T-cell (primary cell): ENCODE measurements around the gene MEIS1. TPM values are rescaled to one million over a fixed set of nuclear protein-coding genes. Genes with fewer than 3 reads are reported as not detected.

Source experiments
- ATAC-seq, 4 experiments: fragments of 200-7000 bp in 3 of 4; fragments of 150-1000 bp in 1 of 4; cut with Tn5 transposase; replicated peaks in 1 of 4; 1 replicate in 3 of 4; 2 replicates in 1 of 4; pipeline ENCODE4 v1.10.0; 2021; ENCODE audit warnings: moderate library complexity in 3 of 4, mild to moderate bottlenecking in 2 of 4, moderate number of reproducible peaks in 1 of 4
- CTCF ChIA-PET, 2 donors: fragments of 300-600 bp; sonication (Branson Sonifier 250); formaldehyde crosslinking; loops; one replicate each; lab custom pipeline; 2022; ENCODE audit warnings: antibody characterized with exemption in 2 of 2; lab: Charles Lee
- POLR2A ChIA-PET, 2 donors: fragments of 300-600 bp; sonication (Branson Sonifier 250); formaldehyde crosslinking; loops; one replicate each; lab custom pipeline; 2022; ENCODE audit warnings: antibody characterized with exemption in 2 of 2; lab: Charles Lee
- DNase-seq, 35 experiments: peaks; one replicate each; pipeline versions ENCODE4 v3.0.0 to v3.0.0-alpha.2; 2013 to 2023
- H3K27ac ChIP-seq: one replicate; pipeline ENCODE4 v1.5.1; 2013; ENCODE audit warnings: low read length
- H3K27me3 ChIP-seq, 2 experiments: replicated peaks in 1 of 2; 1 replicate in 1 of 2; 2 replicates in 1 of 2; pipeline versions ENCODE4 v1.6.1 to v1.7.0; 2013; ENCODE audit warnings: low read length in 1 of 2, mixed read lengths in 1 of 2; ENCODE audit not compliant: control insufficient read depth in 2 of 2, insufficient read depth in 2 of 2; ENCODE audit errors: extremely low read depth in 1 of 2
- H3K36me3 ChIP-seq, 2 donors: 1 replicate in 1 of 2; 2 replicates in 1 of 2; pipeline versions ENCODE4 v1.6.1 to v1.7.0; 2013; ENCODE audit warnings: low read length in 1 of 2; ENCODE audit not compliant: control insufficient read depth in 2 of 2, insufficient read depth in 1 of 2; ENCODE audit errors: extremely low read depth in 1 of 2
- H3K4me1 ChIP-seq, 2 experiments: 1 replicate in 1 of 2; 2 replicates in 1 of 2; pipeline versions ENCODE4 v1.6.1 to v1.7.0; 2013; ENCODE audit warnings: low read length in 2 of 2, mixed read lengths in 1 of 2; ENCODE audit not compliant: insufficient read depth in 2 of 2, control insufficient read depth in 1 of 2; ENCODE audit errors: extremely low read depth in 1 of 2
- H3K4me3 ChIP-seq, 2 donors: 1 replicate in 1 of 2; 2 replicates in 1 of 2; pipeline versions ENCODE4 v1.5.1 to v1.7.0; 2013; ENCODE audit warnings: mild to moderate bottlenecking in 2 of 2, low read length in 1 of 2, moderate library complexity in 1 of 2; ENCODE audit not compliant: control insufficient read depth in 1 of 2; ENCODE audit errors: extremely low read depth in 1 of 2
- H3K9me3 ChIP-seq: 2 replicates; pipeline ENCODE4 v1.7.0; 2013
- H3K27ac Mint-ChIP-seq, 2 donors: one replicate each; pipeline ENCODE4 v1.8.0; 2020 to 2021; ENCODE audit warnings: mild to moderate bottlenecking in 2 of 2, mixed read lengths in 2 of 2
- H3K27me3 Mint-ChIP-seq, 2 donors: one replicate each; pipeline ENCODE4 v1.8.0; 2021 to 2022; ENCODE audit warnings: mixed read lengths in 2 of 2
- H3K36me3 Mint-ChIP-seq: one replicate; pipeline ENCODE4 v1.8.0; 2021; ENCODE audit warnings: mixed read lengths
- H3K4me1 Mint-ChIP-seq, 3 donors: one replicate each; pipeline ENCODE4 v1.8.0; 2020 to 2022; ENCODE audit warnings: mixed read lengths in 3 of 3, mild to moderate bottlenecking in 1 of 3
- H3K4me3 Mint-ChIP-seq, 3 donors: one replicate each; pipeline ENCODE4 v1.8.0; 2020 to 2022; ENCODE audit warnings: mild to moderate bottlenecking in 3 of 3, mixed read lengths in 3 of 3, moderate library complexity in 3 of 3
- H3K9me3 Mint-ChIP-seq, 3 donors: one replicate each; pipeline ENCODE4 v1.8.0; 2020 to 2022; ENCODE audit warnings: mixed read lengths in 3 of 3
- WGBS: methylation state at CpG from one replicate; pipeline ENCODE4 v1.1.5; 2013; ENCODE audit warnings: missing lambda C conversion rate; ENCODE audit not compliant: insufficient coverage; 5-methylcytosine and 5-hydroxymethylcytosine counted together
- total RNA-seq, 35 experiments: library from RNA in 6 of 35; stranded (reverse) in 6 of 35; fragments of 120-200 nt in 1 of 35; gene quantifications; one replicate each; pipeline versions ENCODE4 v1.2.1 to v1.2.4 and lab custom pipeline; 2013 to 2026

The MEIS1 gene
- total RNA-seq, 5 donors from 2014 or later (not counting 1 experiment from before 2014, with no cell fraction given): 0.32 to 3.4 (median 0.90) TPM

DNA sequence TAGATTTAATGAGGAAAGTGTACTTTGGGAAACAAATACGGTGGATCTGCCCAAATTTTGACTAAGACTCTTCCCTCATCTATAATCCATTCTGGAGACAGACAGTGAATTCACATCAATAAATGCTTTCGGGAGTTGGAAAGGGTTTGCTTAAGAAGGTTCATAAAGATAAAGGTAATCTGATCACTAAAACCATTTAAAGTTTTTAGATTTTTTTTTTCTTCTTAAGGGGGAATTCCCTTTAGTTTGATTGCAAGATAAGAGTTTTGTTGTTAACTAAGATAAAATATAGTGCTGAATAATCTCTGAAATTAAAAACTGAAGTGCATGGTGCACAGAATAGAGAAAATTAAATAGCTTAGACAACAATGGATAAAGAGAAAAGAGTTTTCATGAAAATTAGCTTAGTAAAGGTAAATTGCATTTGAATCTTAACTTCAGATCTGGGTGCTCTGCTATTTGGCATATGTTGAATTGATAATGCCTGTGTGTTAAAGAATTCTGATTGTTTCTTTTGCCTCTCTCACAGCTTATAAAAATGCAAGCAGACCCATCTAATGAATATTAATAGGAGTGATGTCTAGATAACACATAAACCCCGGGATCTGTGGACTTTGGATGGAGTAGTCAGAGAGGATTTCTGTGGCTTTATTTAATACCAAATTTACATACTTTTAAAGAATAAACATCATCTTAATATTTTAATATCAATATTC is 100.8 kb downstream of the MEIS1 start:
- CTCF ChIA-PET: no interaction called here
- DNase-seq (no peak), ATAC-seq (no peak)
- Mint-ChIP-seq H3K4me1 (no peaks in the 10 kb centered on the region), H3K27me3 (no peaks in the 10 kb centered on the region), H3K4me3 (no peak overlapping the region), H3K9me3 (peaks cover 0 to 2% (median 0%) of the 10 kb centered on the region in 3 donors), H3K27ac (no peak overlapping the region), H3K36me3 (no peaks in the 10 kb centered on the region)
- Histone ChIP-seq H3K36me3 (no peaks in the 10 kb centered on the region), H3K27ac (no peak overlapping the region), H3K4me3 (no peak overlapping the region), H3K4me1 (no peaks in the 10 kb centered on the region), H3K27me3 (no peaks in the 10 kb centered on the region), H3K9me3 (no peaks in the 10 kb centered on the region)
- POLR2A ChIA-PET: no interaction called here
- no CpG with 5 or more reads among the region's 3 CpGs for WGBS

GRCh38 chr2:66536290-66536673 is 101.4 kb downstream of the MEIS1 start:
- Histone ChIP-seq H3K9me3 (no peaks in the 10 kb centered on the region), H3K4me3 (no peak overlapping the region), H3K36me3 (no peaks in the 10 kb centered on the region), H3K27me3 (no peaks in the 10 kb centered on the region), H3K4me1 (no peaks in the 10 kb centered on the region), H3K27ac (no peak overlapping the region)
- CTCF ChIA-PET: no interaction called here
- Mint-ChIP-seq H3K36me3 (no peaks in the 10 kb centered on the region), H3K27me3 (no peaks in the 10 kb centered on the region), H3K4me1 (no peaks in the 10 kb centered on the region), H3K9me3 (peaks cover 0 to 2% (median 0%) of the 10 kb centered on the region in 3 donors), H3K27ac (no peak overlapping the region), H3K4me3 (no peak overlapping the region)
- ATAC-seq: no peak
- DNase-seq: no peak
- WGBS: no CpG with 5 or more reads among the region's 2 CpGs
- POLR2A ChIA-PET: no interaction called here

DNA sequence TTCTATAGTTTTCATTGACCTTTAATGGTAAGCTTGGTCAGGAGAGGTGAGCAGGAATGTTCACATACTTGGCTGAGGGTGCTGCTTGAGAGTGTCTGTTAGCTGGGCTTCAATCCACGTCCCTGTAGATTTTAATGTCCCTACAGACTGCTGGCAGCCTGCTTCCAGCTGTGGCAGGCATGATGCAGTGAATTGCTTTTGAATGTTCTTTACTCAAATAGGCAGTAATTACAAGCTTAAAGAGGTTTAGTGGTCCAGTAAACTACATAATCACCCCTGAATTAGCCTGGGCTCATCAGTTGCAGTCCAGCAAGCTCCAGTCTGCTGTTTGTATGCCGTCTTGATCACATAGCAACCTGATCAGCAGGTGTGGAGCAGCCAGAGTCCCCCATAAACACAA is 102.1 kb downstream of the MEIS1 start:
- Mint-ChIP-seq H3K9me3 (peaks cover 0 to 2% (median 0%) of the 10 kb centered on the region in 3 donors), H3K36me3 (no peaks in the 10 kb centered on the region), H3K27me3 (no peaks in the 10 kb centered on the region), H3K4me3 (no peak overlapping the region), H3K4me1 (no peaks in the 10 kb centered on the region), H3K27ac (no peak overlapping the region)
- DNase-seq (no peak), ATAC-seq (no peak)
- Histone ChIP-seq H3K27me3 (no peaks in the 10 kb centered on the region), H3K4me1 (no peaks in the 10 kb centered on the region), H3K9me3 (no peaks in the 10 kb centered on the region), H3K27ac (no peak overlapping the region), H3K4me3 (no peak overlapping the region), H3K36me3 (no peaks in the 10 kb centered on the region)
- WGBS: no CpG with 5 or more reads among the region's 2 CpGs
- CTCF ChIA-PET: no interaction called here
- POLR2A ChIA-PET: no interaction called here

DNA sequence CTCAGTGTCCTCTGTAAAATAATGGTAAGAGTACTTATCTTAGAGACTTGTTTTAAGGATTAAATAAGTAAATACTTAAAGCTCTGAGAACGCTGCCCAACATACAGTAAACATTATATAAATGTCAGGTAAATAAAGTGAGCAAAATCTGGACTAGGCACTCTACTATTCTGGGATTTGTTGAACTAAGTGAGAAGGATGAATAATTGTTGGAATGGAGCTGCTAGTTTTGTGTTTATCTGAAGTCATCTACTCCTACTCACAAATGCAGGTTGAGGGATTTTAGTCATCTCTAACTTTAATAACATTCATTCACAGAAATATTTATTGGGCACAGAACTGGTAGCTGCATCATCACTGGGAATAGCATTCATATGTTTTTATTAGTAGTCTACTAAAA is 103.4 kb downstream of the MEIS1 start:
- H3K4me3 ChIP-seq: no peak overlapping the region
- no peaks in the 10 kb centered on the region for H3K36me3 Mint-ChIP-seq
- H3K27me3 ChIP-seq: no peaks in the 10 kb centered on the region
- H3K9me3 ChIP-seq: no peaks in the 10 kb centered on the region
- H3K4me3 Mint-ChIP-seq: no peak overlapping the region
- WGBS: no CpG with 5 or more reads among the region's 1 CpG
- H3K27me3 Mint-ChIP-seq: no peaks in the 10 kb centered on the region
- no peaks in the 10 kb centered on the region for H3K4me1 Mint-ChIP-seq
- H3K27ac ChIP-seq: no peak overlapping the region
- H3K27ac Mint-ChIP-seq: no peak overlapping the region
- no peaks in the 10 kb centered on the region for H3K4me1 ChIP-seq
- DNase-seq (no peak), ATAC-seq (no peak)
- CTCF ChIA-PET: no interaction called here
- H3K36me3 ChIP-seq: no peaks in the 10 kb centered on the region
- H3K9me3 Mint-ChIP-seq: peaks cover 0 to 2% (median 0%) of the 10 kb centered on the region in 3 donors
- POLR2A ChIA-PET: no interaction called here

DNA sequence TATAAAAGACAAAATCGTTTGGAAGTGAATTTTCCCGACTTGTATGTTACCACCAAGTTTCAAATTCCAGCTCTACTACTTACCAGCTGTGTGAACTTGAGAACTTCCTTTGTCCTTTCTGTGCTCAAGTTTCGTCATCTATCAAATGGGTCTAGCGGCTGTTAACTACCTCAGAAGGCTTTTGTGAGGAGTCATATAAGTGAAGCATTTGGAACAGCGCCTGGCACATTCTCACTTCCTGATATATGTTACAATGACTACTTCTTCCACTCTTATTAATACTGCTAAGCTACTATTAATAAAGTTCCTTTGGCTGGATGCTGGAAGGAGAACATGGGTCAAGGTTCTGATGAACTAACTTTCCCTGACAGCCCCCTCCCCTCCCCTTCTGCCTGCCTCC is 104.5 kb downstream of the MEIS1 start:
- peaks cover 2 to 3% of the 10 kb centered on the region in 2 donors for H3K27me3 Mint-ChIP-seq
- Histone ChIP-seq H3K9me3 (no peaks in the 10 kb centered on the region), H3K27me3 (no peaks in the 10 kb centered on the region), H3K27ac (no peak overlapping the region), H3K4me1 (no peaks in the 10 kb centered on the region), H3K36me3 (no peaks in the 10 kb centered on the region), H3K4me3 (no peak overlapping the region)
- ChIA-PET CTCF (no interaction called here), POLR2A (no interaction called here)
- WGBS: no CpG with 5 or more reads among the region's 5 CpGs
- H3K36me3 Mint-ChIP-seq: no peaks in the 10 kb centered on the region
- ATAC-seq (no peak), DNase-seq (no peak)
- H3K4me1 Mint-ChIP-seq: no peaks in the 10 kb centered on the region
- peaks cover 0 to 2% (median 0%) of the 10 kb centered on the region in 3 donors for H3K9me3 Mint-ChIP-seq
- no peak overlapping the region for H3K27ac Mint-ChIP-seq
- H3K4me3 Mint-ChIP-seq: no peak overlapping the region

- no peak overlapping the region for H3K27ac ChIP-seq
- peaks cover 0 to 2% (median 0%) of the 10 kb centered on the region in 3 donors for H3K9me3 Mint-ChIP-seq
- POLR2A ChIA-PET: no interaction called here
- CTCF ChIA-PET: interaction anchor here in 1 of 2 donors (0.8 kb wide), 1 partner anchor 1302 kb away, joined by 4 read pairs; no protein-coding TSS in a partner anchor
- no peaks in the 10 kb centered on the region for H3K36me3 ChIP-seq
- H3K9me3 ChIP-seq: no peaks in the 10 kb centered on the region
- H3K27ac Mint-ChIP-seq: no peak overlapping the region
- no peaks in the 10 kb centered on the region for H3K27me3 ChIP-seq
- no CpG with 5 or more reads among the region's 4 CpGs for WGBS
- DNase-seq (no peak), ATAC-seq (no peak)
- no peak overlapping the region for H3K4me3 Mint-ChIP-seq
- H3K4me1 ChIP-seq: no peaks in the 10 kb centered on the region
- H3K4me1 Mint-ChIP-seq: no peaks in the 10 kb centered on the region
- H3K36me3 Mint-ChIP-seq: no peaks in the 10 kb centered on the region
- no peak overlapping the region for H3K4me3 ChIP-seq
- H3K27me3 Mint-ChIP-seq: peaks cover 2 to 7% of the 10 kb centered on the region in 2 donors
Measured at GRCh38 chr2:66541646-66542045, 106.7 kb downstream of the MEIS1 start.
